Inferior parietal cortex (tissue), 1 donor: ENCODE data around the gene PLEKHG1.
A peak's percentile ranks its signal among the peaks of the same experiment; 100 is the strongest.

ENCODE experiments used
- DNase-seq: peaks from one replicate; pipeline ENCODE4 v3.0.0-alpha.2; 2016; ENCODE audit errors: extremely low spot score

The PLEKHG1 gene

DNA sequence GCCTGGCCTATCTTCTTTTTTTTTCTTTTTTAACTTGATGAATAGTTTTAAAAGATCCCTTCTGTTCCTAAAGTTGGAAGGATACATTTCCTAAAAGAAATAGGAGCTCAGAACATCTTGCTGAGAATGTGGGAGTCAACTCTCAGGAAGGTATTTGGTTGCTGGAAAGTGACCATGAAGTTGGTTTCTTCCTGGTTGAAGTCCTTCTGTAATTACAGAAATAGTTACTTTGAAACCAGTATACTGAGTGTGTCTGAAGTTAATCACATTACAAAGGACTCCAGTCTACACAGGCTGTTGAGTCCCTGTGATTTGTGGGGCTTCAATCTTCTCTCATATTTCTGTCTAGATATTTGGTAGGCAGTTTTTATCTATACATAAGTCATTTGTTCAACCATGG is 9.8 kb upstream of the PLEKHG1 start:
- no peak for DNase-seq

DNA sequence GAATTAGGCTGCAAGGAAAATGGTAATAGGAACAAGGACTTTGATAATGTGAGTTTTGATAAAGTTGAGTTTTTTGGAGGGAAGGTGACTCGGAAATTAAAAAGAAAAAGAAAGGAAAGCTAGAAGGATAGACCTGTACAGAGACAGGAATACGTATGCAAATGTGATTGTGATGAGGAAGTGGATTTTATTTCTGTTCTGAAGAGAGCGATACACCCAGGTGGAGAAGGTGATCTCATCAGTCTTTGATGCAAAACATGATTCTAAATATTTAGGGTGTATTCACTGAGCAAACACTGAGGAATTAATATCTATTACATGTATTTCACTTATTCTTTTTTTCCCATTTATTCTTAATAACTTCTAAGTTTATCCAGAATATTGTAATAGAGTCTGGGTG is 9.2 kb upstream of the PLEKHG1 start:
- DNase-seq, result no peak

DNA sequence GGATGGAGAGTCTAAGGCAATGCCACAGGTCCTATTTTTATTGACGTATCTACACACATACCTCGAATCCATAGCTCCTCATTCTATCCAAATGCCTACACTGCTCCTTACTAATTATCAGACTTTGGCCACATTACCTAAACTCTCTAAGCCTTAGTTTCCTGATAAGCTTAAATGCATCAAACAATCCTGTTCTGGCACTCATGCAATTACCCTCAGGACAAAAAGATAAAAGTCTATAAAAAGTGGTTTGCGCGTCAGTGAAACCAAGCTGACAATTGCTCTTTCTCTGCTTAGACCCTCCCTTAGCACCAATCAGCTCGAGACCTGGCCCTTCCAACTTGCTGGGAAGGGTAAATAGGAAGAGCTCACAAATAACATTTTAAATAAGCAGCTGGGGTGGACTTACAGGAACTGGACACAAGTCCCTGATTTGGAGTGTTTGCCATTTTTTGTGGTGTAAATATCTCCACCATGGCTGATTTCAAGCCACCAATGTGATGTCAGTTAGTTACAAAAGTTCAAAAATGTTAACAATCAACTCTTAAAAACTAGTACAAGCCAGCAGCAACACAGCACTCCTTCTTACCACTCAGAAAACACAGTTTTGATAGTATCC is 7.2 kb upstream of the PLEKHG1 start:
- DNase-seq, result no peak

DNA sequence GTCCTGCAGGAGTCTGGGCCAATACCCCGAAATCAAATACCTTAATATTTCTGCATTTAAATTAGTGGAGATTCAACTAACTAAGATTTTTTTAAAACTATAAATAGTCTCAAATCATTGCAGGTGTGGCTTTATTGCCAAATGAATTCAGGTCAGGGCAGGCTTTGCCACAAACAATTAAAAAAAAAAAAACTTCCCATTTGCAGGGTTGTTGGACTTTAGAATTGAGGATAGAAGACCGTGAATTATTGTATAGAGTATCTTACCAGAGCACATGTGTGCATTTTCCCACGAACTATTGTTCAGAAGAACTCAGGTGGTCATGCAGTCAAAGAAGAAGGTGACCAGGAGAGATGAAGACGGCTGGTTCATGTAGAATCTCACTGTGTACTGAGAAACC is 6.6 kb upstream of the PLEKHG1 start:
- DNase-seq, result no peak

DNA sequence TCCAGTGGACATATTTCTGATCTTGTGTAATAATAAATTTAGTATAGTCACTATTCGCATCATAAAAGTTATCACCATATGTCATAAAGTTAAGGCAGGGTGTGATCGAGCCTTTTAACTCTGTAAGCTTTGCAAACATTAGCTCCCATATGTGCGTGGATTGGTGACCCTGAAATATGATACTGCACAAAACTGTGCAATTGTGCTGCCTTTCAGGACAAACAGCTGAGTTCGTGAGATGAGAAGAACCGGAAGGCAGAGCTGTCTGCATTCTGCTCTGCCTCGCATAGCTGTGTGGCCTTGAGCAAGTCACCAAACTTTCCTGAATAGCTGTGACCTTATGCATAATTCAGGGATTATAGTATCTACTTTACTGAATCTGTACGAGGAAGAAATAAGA is 3.2 kb upstream of the PLEKHG1 start:
- DNase-seq, result no peak

DNA sequence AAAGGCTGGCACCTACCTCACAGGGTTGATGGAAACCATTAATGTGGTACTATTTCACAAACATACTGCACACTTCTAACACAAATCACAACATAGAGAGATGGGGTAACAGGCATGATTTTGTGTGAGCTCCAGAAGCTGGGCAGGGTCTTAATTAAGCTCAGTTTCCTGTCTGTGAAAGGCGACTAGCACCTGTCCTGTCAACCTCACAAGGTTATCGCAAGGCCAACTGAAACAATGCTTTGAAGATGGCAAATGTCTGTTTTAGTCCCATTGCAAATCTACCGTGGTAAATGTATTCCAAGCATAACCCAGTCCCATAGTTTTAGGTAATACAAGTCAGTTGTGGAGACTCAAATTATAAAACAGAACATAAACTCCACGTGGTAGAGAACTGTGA is 1.3 kb upstream of the PLEKHG1 start:
- no peak for DNase-seq

DNA sequence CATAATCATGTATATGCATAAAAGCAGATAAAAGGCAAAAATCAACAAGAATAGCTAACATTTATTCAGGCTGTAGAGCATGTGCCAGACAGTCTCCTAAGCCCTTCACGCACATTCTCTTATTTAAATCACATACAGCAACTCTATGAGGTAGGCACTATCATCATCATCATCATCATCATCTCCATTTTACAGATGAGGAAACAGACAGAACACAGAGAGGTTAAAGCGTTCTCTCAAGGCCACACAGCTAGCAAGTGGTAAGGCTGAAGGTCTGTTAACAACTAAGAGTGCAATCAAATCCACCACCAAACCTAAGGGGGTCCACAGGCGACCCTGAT is 857 bp upstream of the PLEKHG1 start:
- DNase-seq, result no peak

DNA sequence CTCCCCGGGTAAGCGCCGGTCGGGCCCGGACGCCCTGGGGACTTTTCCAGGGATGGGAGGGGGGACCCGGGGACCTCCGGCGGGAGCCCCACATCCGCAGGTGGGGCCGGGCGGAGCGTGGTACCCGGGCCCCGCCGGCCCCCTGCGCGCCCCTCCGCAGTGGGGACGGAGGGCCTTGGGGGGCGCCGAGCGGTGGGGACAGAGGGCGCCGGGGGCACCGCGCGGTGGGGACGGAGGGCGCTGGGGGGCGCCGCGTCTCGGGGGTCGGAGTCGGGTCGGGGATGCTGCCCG is 270 bp downstream of the PLEKHG1 start:
- DNase-seq, result no peak

DNA sequence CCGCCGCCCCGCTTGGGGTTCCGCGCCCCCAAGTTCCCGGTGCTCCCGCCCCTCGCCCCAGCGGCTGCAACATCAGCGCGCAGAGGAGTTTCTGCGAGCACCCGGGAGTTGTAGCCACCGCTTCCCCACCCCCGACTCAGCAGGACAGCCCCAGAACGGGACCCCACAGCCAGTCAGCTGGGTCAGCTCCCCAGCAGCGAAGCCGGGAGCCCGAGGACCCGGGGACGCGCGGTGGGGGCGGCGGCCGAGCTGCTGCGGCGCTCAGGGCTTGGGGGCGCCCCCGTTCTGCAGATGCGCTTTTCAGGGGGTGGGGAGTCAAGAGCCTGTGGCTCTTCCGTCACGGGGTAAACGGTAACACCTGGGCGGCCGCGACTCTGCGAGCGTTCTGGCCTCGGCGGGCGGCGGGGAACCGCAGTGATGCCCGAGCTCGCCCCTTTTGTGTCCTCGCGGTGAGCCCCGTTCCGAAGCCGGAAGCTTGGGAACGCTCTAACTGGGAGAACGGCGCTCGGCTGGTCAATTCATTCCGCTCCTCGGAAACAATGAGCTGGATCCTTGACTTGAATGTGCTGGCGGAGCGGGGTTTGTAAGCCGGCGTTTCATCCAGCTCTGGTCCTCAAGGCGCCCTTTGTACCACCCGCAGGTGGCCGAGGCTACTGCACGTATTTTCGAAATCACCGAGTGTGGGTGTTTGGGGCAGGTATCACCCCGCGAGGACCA is 774 bp downstream of the PLEKHG1 start:
- DNase-seq, result peak; percentile 47

DNA sequence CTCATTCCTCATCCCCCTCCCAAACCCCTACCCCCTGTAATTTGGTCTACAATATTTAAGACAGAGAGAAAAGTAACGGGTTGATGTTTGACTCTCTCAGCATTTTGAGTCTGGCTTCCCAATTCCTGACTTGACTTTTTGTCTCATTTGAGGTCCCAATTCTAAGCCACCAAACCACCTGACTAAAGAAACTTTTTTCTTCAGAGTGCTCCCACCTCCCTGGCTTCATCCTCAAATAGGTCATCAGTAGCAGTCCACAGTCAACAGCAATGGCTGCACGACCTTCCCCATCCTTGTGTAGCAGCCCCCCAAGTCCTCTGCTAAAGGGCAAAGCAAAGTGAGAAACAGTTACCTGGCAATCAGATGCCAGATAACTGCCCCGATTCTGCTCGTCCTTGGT is 1.8 kb downstream of the PLEKHG1 start:
- no peak for DNase-seq

DNA sequence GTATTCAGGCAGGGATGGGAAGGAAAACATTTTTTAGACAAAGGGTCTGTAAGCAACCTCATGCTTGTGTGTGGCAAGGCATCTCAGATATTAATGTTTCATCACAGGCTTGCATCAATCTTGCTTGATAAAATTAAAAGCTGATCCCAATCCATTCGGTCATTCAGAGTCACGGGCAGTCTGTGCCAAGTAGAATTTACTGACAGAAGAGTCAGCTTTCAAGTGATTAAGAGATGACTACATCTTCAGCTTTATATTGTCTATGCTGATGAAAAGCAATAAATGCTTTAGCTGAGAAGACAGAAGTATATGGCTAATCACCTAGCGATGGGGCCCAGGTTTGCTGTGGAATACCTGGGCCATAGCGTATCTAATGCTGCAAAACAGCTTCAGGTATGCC is 3.5 kb downstream of the PLEKHG1 start:
- DNase-seq, result no peak

DNA sequence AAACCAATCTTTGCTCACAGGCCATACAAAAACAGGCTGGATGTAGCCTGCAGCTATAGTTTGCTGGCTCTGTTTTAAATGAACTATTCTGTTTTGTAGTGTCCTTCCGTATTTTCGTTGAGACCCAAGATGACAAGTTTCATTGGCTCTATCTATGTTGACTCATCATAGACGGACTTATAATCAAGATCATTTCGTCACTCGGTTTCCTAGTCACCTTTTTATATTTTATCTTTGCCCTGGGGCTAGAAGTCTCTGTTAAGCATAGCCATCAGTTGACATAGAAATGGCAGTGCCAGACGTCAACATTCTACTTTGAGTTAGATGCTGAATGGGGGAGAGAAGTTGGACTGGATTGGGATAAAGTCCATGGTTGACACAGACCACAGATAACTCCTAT is 4.8 kb downstream of the PLEKHG1 start:
- no peak for DNase-seq

DNA sequence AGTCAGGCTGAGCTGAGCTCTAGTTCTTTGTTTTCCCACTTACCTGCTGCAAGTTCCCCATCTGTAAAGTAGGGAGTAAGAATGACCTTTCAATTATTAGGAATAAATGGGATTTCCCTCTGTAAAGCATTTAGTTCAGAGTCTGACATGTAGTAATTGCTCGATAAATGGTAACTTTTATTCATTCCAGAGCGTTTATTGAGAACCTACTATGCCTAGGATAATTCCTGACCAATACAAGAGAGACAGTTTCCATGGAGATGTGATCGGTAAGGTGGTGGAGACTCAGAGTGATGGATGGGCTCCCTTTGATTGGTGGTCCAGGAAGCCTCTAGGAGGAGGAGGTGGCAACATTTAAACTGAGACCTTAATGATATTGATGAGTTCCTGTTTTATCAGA is 5.6 kb downstream of the PLEKHG1 start:
- no peak for DNase-seq

DNA sequence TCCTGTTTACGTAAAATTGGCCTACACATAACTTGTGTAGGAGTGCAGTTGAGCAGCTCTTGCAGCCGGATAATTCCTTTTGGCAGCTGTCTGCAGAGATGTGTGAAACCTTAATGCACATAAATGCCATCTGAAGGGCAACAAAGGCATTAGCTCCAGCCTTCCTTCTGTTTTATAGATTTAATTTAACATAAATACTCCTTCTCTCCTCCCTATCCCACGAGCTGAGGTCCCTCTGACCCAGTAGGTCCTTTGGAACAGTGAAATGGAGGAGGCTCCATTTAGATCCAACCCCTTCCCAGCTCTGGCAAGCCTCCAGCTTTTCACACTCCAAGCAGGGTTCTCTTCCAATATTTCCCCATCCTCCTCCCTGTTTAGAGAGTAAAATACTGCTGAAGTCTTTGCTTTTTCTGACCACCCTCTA is 6.5 kb downstream of the PLEKHG1 start:
- peak; percentile 22 for DNase-seq

DNA sequence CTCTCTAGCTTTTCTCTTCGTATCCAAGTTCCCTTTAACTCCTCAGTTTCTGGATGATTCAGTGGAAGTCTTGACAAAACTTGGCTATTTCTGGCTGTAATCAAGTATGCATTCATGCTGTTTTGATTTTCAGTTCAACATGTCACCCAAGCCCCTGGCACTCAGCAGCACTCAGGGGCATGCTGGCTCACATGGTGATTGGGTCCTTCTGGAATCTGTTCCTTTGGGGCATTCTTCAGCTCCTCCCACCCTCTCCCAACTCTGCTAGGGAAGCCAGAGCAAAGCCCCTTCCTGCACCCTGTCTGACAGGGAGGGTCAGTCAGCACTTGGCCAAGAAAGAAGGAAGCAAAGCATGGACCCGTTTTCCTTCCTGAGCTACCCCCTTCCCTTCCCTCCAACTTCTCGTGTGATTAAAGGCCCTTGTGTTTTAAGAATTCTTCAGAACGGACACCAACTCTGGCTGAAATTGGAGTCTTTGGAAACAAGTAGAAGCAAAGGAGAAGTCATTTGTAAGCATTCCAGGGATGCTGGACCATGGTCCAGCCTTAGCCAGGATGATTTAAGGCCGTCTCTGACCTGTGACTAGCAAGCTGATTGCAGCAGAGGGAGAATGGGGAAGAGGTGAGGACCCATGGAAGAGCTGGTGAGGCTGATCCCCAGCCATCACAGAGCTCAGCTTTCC is 7.1 kb downstream of the PLEKHG1 start:
- DNase-seq, result no peak

DNA sequence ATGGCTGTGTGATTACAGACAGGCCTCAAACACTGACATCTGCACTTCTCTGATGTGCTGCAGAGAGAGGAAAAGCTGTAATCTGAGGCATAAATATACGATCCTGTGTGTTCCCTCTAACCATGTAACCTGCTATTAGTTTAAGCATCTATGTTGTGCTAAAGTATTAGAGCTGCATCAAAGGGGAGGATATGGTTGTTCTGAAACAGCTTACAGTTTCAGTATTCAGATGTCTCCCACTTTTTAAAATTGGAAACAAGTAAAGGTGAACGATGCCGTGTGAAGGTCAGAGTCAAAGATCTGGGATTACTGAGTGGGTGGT is 7.6 kb downstream of the PLEKHG1 start:
- DNase-seq, result no peak

DNA sequence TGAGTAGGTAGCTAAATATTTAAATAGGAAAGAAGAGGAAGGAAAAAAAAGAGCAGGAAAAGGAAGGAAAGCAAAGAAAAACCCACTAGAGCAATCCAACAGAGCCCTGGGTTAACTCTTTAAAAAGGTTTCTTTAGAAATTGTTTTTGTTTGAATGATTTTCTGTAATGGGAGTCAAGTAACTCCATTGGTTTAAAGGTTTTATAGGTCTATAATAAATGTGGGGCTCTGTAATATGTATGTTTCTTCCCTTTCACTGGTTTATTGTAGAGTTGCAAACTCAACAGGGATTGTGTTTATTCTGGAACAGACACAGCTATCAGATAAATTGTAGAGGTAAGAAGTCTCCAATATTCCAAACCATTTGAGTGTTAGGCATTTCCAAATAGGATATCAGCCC is 10.9 kb downstream of the PLEKHG1 start:
- DNase-seq, result no peak

DNA sequence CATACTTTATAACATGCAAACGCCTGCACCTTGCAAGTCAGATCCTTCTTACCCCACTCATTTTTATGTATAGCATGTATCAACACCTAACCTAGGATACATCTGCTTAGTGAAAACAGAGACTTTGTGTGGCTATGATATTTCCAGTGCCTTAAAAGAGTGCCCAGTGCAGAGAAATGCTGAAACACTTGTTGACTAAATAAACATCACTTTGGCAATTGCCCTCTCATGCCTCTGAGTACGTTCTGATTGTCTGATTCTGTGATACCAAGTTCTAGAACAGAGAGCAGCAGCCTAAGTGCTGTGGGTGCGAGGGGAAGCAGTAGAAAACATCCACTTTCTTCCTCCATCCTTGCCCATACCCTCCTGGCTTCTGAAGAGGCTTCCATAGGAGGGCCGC is 13.6 kb downstream of the PLEKHG1 start:
- DNase-seq, result no peak

DNA sequence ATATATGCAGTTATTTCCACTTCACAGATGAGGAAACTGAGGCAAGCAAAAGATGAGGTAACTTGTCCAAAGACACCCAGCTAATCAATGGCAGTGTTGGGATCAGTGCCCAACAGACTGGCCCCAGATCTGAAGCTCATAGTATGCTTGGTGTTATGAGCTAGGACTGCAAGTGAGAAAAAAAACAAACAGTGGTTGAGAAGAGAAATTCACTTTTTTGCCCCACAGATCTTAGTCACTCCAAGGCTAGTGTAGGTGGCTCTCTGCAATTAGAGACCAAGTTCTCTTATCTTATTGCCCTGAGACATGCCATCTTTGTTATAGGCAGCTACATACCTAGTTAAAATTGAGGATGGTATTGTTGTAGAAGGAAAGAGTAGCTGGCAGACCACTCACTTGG is 16.3 kb downstream of the PLEKHG1 start:
- no peak for DNase-seq

DNA sequence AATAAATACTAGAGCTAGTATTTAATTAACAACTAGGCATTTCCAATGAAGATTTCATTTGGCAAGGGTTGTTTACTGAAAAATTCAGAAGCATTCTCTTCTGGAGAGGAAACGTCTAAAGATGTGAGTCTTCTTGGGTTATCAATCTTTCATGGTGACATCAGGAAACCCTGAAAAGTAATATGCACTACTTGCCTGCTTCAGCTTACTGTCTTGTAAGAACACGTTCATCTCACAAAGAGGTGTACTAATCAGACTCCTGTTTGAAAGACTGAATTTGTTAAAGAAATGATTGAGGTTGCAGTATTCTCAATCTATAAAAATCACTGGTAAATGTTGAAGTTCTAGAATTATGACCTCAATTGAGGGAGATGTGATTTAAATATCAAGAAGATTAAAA is 16.9 kb downstream of the PLEKHG1 start:
- DNase-seq, result no peak

DNA sequence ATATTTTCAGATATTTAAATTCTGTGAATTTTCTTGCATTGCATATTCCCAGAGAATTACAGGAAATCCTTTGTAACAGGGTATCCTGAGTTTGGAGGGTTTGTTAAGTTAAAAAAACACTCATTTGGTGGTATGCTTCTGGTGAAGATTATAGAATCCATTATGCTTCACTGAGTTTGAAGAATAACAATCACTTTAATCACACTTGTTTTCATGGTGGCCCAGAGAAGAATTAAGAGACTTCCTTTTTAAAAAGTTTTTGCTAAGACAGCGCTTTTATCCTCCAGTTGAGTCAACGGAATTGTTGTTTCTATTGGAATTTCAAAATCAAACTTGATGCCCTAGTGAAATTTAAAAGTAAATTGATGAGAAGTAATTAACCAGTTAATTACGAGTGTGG is 17.4 kb downstream of the PLEKHG1 start:
- no peak for DNase-seq

DNA sequence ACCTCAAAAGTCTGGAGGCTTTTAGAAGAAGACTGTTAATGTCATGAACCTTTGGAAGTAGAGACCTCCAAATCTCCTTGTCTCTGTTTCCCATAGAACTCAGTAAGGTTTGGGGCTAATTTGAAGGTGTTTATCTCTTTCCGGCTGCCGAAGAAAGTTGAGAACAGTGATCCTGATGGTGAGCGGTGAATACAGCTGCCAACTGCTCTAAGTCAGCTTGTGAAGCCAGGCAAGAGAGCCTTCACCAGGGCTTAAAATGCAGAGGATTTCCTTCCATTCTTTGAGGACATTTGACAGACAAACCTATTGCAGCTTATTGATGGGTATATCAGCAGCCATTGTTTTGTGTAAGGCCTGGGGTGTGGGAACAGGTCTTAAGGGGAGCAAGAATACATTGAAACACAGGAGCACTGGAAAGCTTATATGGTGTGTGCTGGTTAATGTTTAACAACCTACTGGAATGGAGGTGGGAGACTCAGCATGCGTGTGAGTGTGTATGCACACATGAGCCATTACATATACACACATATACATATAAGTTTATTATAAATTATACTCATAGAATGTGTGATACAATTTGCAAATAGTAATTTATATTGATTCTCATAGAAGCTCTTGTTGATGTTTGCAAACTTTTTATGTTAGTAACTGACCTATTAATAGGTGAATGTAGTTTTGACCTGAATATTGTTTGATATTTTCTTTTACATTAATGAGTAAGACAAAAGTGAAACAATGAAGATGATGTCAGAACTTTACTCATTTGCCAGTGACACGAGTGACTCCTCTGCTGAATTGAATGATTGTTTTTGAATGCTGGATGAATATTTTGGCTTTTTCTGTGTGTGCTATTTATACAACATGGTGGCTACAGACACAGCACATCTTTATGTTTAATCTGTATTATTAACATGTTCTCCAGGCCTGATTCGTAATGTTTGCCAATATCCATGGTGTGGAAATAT is 18.1 kb downstream of the PLEKHG1 start:
- no peak for DNase-seq

DNA sequence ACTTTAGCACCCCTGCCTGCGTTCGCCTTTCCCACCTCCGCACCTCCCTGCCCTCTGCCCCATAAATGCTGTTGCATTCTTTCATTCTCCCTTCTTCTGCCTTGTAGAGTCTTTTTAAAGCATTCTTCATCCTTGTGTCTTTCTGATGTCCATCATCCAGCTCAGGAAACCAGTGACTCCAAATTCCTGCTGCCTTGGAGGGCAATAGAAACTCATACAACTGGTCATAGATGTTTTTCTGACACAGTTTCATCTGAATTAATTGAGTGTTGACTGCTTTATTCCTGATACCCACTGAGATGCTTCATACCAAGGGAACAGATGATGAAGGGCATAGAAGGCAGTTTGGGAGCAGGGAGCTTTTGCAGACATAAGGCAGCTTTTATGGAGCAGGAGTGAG is 19.6 kb downstream of the PLEKHG1 start:
- no peak for DNase-seq
